RPMI7951 (cell line): ENCODE measurements around the gene TENM4. TPM values are rescaled to one million over a fixed set of nuclear protein-coding genes. Genes with fewer than 3 reads are reported as not detected.

Experiments used
- DNase-seq: peaks from one replicate; pipeline ENCODE4 v3.0.0-alpha.2; 2012; ENCODE audit warnings: low read depth
- total RNA-seq: library from RNA; depleted of rRNA; stranded (reverse); fragments of >200 nt; shearing (Covaris generic); gene quantifications from 2 replicates; pipeline ENCODE4 v1.2.3, GENCODE V29; 2014

TENM4 gene
- total RNA-seq, 1 experiment from 2014 or later, result 25.1 TPM

- DNase-seq, result no peak
Measured at GRCh38 chr11:79449040-79449439, 8.2 kb upstream of the TENM4 start.

GRCh38 chr11:79447038-79447786 lies 6.4 kb upstream of the TENM4 start:
- DNase-seq, result no peak

GRCh38 chr11:79444923-79445322 lies 4.1 kb upstream of the TENM4 start:
- DNase-seq, result no peak

GRCh38 chr11:79441461-79441875 lies 638 bp upstream of the TENM4 start:
- DNase-seq, result peak; percentile 75

DNA sequence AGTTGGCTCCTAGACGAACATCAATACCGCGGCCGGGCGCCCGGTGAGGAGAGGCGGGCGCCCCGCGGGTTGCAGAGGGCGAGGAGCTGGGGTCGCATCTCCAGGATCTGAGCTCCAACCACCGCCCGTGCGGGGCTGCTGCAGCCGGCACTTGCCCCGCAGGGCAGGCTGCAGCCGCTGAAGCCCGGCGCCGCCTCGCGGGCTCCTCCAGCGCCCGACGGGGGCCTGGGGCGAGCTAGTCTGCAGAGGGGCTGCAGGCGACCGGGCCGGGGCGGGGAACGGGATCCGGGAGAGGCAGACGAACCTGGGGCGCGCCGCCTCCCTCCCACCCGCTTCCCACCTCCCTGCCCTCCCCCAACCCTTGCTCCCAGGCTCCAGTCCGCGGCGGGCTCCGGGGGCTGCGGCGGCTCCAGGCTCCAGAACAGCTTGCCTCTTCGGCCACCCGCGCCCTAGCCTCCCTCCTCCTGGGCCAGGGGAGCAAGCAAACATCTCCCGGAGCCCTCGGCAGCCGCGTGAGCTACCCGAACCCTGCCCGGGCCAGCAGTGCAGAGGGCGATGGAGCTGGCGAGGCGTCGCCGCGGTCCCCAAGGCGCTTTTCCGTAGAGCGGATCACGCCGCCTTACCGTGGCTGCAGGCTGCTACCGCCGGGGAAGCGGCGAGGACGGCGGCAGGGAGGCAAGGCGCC lies 802 bp downstream of the TENM4 start:
- no peak for DNase-seq

- peak; percentile 47 for DNase-seq
Measured at GRCh38 chr11:79439410-79439885, 1.4 kb downstream of the TENM4 start.

DNA sequence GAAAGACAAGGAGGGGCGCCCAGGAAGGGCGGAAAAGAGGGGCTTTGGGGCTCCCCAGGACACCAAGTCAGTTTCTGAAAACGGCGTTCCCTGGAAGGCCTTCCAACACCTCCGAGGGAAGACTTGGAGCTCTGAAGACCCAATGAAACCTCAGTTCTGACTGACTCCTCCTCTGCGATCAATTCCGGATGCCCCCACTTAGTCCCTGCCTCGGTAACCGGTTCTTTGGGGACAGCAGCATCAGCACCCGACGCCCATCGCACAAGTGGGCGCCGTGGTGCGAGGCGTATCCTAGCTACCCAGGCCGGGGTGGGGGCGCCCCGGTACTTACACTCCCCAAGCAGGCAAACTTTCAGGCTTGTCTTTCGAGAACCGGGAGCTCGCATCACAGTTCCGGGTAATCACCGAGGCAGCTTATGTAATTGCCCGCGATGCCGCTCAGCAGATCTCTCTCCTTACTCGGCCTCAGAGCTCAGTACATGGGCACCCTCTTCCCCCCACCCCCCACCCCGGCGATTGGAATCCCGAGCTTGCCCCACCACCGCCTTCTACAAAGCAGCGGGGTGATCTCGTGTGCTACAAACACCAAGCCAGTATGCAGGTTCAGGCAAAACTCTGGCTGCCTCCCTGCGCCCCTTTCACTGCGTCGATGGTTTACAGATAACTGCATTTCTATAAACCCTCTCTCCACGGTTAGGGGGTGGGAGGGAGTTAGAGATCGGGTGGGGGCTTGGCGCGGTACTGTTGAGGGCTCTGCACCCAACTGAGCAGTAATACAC lies 2.0 kb downstream of the TENM4 start:
- peak; percentile 41 for DNase-seq

DNA sequence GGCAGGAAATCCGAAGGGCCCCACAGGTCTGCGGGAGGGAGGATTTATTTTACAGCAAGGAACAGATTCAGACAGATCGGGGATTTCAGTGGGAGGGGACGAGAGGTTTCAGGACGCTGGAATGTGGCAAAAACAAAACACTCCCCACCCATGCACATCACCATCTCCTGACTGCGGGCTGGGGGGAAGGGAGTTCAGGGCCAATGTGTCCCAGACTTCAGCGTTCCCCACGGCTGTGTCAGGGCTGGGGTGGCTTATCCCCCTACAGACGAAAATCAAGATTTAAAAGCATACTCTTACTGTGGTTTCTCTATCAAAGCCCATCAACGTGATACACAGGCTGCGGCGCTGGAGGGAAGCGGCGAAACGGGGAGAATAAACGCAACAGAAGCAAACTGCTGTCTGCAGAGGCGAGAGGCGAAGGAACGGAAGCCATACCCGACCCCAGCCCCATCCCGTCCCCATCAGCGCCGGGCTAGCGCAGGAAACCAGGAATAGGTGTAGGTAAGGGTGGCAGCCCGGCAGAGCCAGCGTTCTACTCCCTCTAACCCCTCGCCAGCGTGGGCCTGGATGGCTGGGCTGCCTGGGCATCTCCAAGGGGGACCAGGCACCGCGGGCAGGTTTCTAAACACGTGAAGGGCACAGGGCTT lies 2.7 kb downstream of the TENM4 start:
- peak; percentile 72 for DNase-seq

DNA sequence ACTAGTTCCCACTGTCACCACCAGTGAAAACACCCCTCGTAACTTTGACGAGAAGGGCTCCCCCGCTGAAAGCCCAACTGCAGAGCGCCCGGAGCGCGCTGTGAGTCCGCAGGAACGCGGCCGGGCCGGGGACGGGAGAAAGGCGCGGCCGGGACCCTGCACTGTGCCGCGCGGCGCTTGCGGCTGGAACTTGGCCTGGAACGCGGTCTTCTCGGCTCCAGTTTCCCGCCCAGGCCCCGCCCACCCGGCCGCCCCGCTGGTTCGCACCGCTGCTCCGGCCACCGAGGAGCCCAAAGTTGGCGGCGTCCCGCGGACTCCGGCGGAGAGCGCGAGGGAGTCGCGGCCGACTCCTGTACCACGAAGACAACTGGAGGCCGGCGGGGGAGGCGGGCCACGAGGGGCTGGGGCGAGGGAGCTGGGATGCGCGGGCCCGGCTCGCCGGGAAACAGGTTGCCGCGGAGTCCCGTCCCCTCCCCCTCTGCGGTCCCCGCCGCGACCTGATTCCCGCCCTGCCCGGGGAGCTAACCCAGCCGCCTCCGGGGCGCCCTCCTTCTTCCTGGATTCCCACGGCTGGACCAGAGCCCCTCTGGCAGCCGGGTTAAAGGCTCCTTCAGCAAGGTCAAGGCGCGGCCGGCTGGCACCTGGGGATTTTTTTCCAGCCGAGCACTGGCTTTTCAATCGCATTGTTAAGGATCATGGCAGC lies 3.4 kb downstream of the TENM4 start:
- DNase-seq, result peak; percentile 74

DNA sequence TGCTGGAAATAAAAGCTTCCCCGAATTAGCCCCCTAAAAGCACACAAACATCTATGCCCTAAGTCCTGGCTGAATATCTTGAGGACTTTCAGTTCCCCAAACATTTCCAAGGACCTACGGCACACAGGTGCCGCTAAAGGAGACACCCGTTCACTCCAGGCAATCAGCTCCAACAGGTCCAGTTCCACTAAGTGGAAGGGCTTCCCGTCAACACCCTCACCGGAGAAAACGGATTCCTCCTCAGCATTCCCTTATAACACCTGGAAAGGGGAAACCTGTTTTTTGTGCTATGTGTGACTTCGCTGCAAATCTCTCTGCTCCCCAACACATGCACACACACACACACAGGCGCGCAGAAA lies 3.9 kb downstream of the TENM4 start:
- no peak for DNase-seq

- no peak for DNase-seq
Measured at GRCh38 chr11:79434283-79434682, 6.5 kb downstream of the TENM4 start.

DNA sequence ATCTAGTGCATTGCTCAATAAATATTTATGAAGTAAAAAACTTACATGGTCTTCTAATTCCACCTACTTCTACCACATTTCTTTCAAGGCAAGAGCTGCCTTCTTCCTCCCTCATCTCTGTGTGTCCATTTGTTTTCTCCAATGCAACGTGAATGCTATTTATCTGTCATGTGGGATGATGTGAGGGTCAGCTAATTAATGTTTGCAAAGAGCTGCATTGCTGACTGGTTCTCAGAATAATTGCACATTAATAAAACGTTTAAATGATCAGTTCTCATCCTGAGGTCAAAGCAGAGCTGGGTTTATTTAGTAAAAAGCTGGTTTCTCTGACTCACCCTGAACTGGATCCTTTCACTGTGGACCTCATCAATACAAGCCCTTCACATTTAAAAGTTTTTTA lies 8.7 kb downstream of the TENM4 start:
- no peak for DNase-seq

- peak; percentile 83 for DNase-seq
Measured at GRCh38 chr11:79431535-79431934, 9.3 kb downstream of the TENM4 start.

- DNase-seq, result no peak
Measured at GRCh38 chr11:79430280-79430679, 10.6 kb downstream of the TENM4 start.

DNA sequence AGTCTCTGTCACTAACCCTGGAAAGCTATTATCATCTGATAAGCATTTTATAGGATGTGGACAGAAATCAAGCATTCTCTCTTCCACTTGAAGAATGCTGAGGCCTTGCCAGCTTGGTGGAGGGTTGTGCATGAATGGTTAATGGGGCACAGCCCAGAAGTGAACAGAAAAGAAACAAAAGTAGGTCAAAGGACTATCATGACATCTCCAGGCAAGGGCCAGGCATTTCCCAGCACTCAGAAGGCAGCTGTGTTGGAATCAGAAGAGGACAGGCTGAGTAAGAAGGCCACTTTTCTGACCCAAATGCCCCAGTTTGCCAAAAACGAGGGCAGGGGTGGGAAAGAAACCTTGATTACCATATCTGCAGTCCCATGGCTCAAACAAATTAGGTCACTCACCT lies 12.4 kb downstream of the TENM4 start:
- peak; percentile 73 for DNase-seq

DNA sequence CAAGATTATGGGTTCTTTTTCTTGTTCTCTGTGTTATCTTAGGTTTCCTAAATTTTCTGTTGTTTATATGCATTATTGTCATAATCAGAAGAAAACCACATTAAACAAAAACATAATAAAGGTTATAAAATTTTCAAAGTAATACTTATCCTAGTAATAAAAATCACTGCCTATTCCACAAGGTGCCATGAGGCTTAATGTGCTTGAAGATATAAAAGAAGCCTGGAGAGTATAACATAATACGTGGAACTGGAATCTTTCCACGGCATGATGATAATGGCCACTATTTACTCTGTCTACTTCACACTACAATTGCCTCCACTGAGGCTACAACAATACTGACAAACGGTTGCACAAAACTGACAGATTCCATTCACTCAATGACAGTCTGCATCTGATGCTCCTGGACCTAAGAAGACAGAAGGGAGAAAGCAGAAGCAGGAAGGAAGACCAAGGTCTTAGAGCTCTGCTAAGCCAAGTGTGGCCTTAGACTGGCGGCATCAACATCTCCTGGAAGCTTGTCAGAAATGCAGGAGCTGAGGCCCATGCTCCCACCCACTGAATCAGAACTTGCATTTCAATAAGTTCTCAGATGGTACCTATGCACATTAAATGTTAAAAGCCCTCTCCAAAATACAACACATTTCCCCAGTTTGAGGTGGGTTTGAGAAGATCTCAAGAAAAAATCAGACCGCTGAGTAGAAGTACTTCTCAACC lies 13.1 kb downstream of the TENM4 start:
- DNase-seq, result no peak

- DNase-seq, result no peak
Measured at GRCh38 chr11:79427126-79427525, 13.7 kb downstream of the TENM4 start.

- no peak for DNase-seq
Measured at GRCh38 chr11:79425463-79425862, 15.4 kb downstream of the TENM4 start.

- no peak for DNase-seq
Measured at GRCh38 chr11:79423736-79424135, 17.1 kb downstream of the TENM4 start.

GRCh38 chr11:79422866-79423265 lies 18.0 kb downstream of the TENM4 start:
- peak; percentile 50 for DNase-seq

GRCh38 chr11:79421820-79422219 lies 19.0 kb downstream of the TENM4 start:
- DNase-seq, result no peak
